K562 (cell line): ENCODE measurements around the gene BMP6. TPM values are rescaled to one million over a fixed set of nuclear protein-coding genes. Genes with fewer than 3 reads are reported as not detected.

ENCODE experiments used
- ATAC-seq: fragments of 200-7000 bp; cut with Tn5 transposase; 3 replicates; pipeline ENCODE4 v1.9.1; 2020; ENCODE audit warnings: moderate library complexity
- BruUV-seq: library from RNA; stranded (reverse); fragments of 400-500 nt; replicated peaks from 2 replicates; lab custom pipeline; 2021; lab: Mats Ljungman, UMichigan
- CTCF ChIA-PET: fragments of 300-600 bp; formaldehyde crosslinking; extraction: SDS; loops from one replicate; lab custom pipeline; 2021; ENCODE audit warnings: low intra/inter-chr PET ratio; lab: Yijun Ruan, JAX
- POLR2A ChIA-PET: fragments of 300-600, 350-650 bp; sonication (Branson Sonifier 250); formaldehyde crosslinking; extraction: SDS; loops from one replicate; lab custom pipeline; 2021; ENCODE audit warnings: antibody characterized with exemption, inconsistent platforms; lab: Yijun Ruan, JAX
- DNase-seq, 4 experiments: peaks; one replicate each; pipeline versions ENCODE4 v3.0.0 to v3.0.0-alpha.2; 2011 to 2018; ENCODE audit warnings: low spot score in 3 of 4, mixed read lengths in 3 of 4; ENCODE audit errors: extremely low read depth in 1 of 4
- FAIRE-seq: peaks from 2 replicates; lab custom pipeline; 2011; peaks lifted over from hg19 to GRCh38; lab: Jason Lieb, UNC
- H2AFZ ChIP-seq: 2 replicates; pipeline ENCODE4 v1.6.0; 2011; ENCODE audit warnings: low read depth, low read length, control low read depth, inconsistent platforms
- H3K27ac ChIP-seq: fragments of 200-600 bp; 3 replicates; pipeline ENCODE4 v1.8.0; 2011; ENCODE audit warnings: low read depth, mild to moderate bottlenecking, control low read depth, inconsistent platforms, low read length, moderate library complexity, mixed read lengths; ENCODE audit errors: extremely low read depth
- H3K27me3 ChIP-seq, 2 experiments: fragments of 300-600 bp in 1 of 2; 2 replicates in 1 of 2; 3 replicates in 1 of 2; pipeline versions ENCODE4 v1.6.0 to v1.8.0; 2011; ENCODE audit warnings: inconsistent platforms in 2 of 2, low read length in 2 of 2, mild to moderate bottlenecking in 1 of 2, mixed read lengths in 1 of 2, moderate library complexity in 1 of 2; ENCODE audit not compliant: control insufficient read depth in 2 of 2, insufficient read depth in 2 of 2
- H3K36me3 ChIP-seq: fragments of 300-600 bp; 3 replicates; pipeline ENCODE4 v1.8.0; 2011; ENCODE audit warnings: mild to moderate bottlenecking, low read length, inconsistent platforms; ENCODE audit not compliant: control insufficient read depth, insufficient read depth
- H3K4me1 ChIP-seq, 2 experiments: fragments of 200-600 bp in 1 of 2; replicated peaks in 1 of 2; 2 replicates in 1 of 2; 3 replicates in 1 of 2; pipeline versions ENCODE4 v1.5.1 to v1.8.0; 2011; ENCODE audit warnings: inconsistent platforms in 2 of 2, low read length in 2 of 2, mild to moderate bottlenecking in 1 of 2, mixed read lengths in 1 of 2, moderate library complexity in 1 of 2; ENCODE audit not compliant: control insufficient read depth in 2 of 2, insufficient read depth in 2 of 2
- H3K4me2 ChIP-seq: 2 replicates; pipeline ENCODE4 v1.6.1; 2011; ENCODE audit warnings: low read length, control low read depth, inconsistent platforms, mixed read lengths; ENCODE audit not compliant: insufficient read depth
- H3K4me3 ChIP-seq: fragments of 200-600 bp; sonication (generic), shearing (Covaris generic); 2 replicates; pipeline ENCODE4 v1.5.1; 2016; ENCODE audit warnings: control low read depth, inconsistent platforms
- H3K79me2 ChIP-seq: fragments of 200-600 bp; 3 replicates; pipeline ENCODE4 v1.8.0; 2011; ENCODE audit warnings: low read length, inconsistent platforms; ENCODE audit not compliant: control insufficient read depth, insufficient read depth
- H3K9ac ChIP-seq, 2 experiments: 2 replicates each; pipeline versions ENCODE4 v1.6.0 to v1.6.1; 2011; ENCODE audit warnings: low read depth in 2 of 2, low read length in 2 of 2, control low read depth in 1 of 2, inconsistent platforms in 1 of 2, mild to moderate bottlenecking in 1 of 2, mixed read lengths in 1 of 2; ENCODE audit not compliant: insufficient read depth in 1 of 2
- H3K9me1 ChIP-seq: one replicate; pipeline ENCODE4 v1.6.0; 2011; ENCODE audit warnings: inconsistent platforms, mild to moderate bottlenecking, low read length, moderate library complexity; ENCODE audit not compliant: control insufficient read depth, insufficient read depth
- H3K9me3 ChIP-seq: replicated peaks from 2 replicates; pipeline ENCODE4 v1.5.1; 2011; ENCODE audit warnings: low read depth, low read length, inconsistent platforms; ENCODE audit not compliant: control insufficient read depth, insufficient read depth
- H4K20me1 ChIP-seq: replicated peaks from 2 replicates; pipeline ENCODE4 v1.6.1; 2011; ENCODE audit warnings: low read length, inconsistent platforms, mixed read lengths; ENCODE audit not compliant: control insufficient read depth, insufficient read depth
- ARID2 ChIP-seq: fragments of 450-650 bp; IDR thresholded peaks from 2 replicates; pipeline ENCODE4 v1.6.1; 2017; ENCODE audit warnings: antibody characterized with exemption, mild to moderate bottlenecking
- BMI1 ChIP-seq: fragments of 150-350 bp; IDR thresholded peaks from 2 replicates; pipeline ENCODE4 v1.6.1; 2014; ENCODE audit warnings: low read length
- JUNB ChIP-seq: fragments of 450-650 bp; formaldehyde crosslinking; conservative IDR thresholded peaks from 2 replicates; pipeline ENCODE4 v1.4.0; 2020; ENCODE audit warnings: mild to moderate bottlenecking
- MEF2A ChIP-seq: IDR thresholded peaks from 2 replicates; pipeline ENCODE4 v1.6.1; 2011; ENCODE audit warnings: low read depth, mild to moderate bottlenecking, low read length, moderate library complexity; ENCODE audit not compliant: control insufficient read depth
- NCOA6 ChIP-seq: fragments of 450-650 bp; IDR thresholded peaks from 2 replicates; pipeline ENCODE4 v1.6.1; 2017; ENCODE audit warnings: mild to moderate bottlenecking
- NFYB ChIP-seq: IDR thresholded peaks from 2 replicates; pipeline ENCODE4 v1.6.1; 2011; ENCODE audit warnings: mild to moderate bottlenecking, moderate library complexity; ENCODE audit not compliant: insufficient read length; ENCODE audit errors: extremely low read depth
- PHB2 ChIP-seq: fragments of 450-650 bp; IDR thresholded peaks from 2 replicates; pipeline ENCODE4 v1.6.1; 2017; ENCODE audit warnings: low read depth
- SNRNP70 ChIP-seq: fragments of 200-400 bp; formaldehyde crosslinking; optimal IDR thresholded peaks from 2 replicates; pipeline ENCODE3; 2017; ENCODE audit warnings: low read depth, low read length
- SRSF7 ChIP-seq: fragments of 200-400 bp; formaldehyde crosslinking; optimal IDR thresholded peaks from 2 replicates; pipeline ENCODE3; 2017; ENCODE audit warnings: mild to moderate bottlenecking, low read depth, low read length
- TARDBP ChIP-seq: fragments of 450-650 bp; IDR thresholded peaks from 2 replicates; pipeline ENCODE4 v1.6.1; 2016
- ZKSCAN1 ChIP-seq: fragments of 150-350 bp; IDR thresholded peaks from 2 replicates; pipeline ENCODE4 v1.6.1; 2016; ENCODE audit warnings: low read depth, low read length
- ZNF384 ChIP-seq: IDR thresholded peaks from 2 replicates; pipeline ENCODE4 v1.6.1; 2012; ENCODE audit warnings: low read depth, low read length, improper control_type of control experiment
- WGBS: fragments of 100-300 bp; shearing (Covaris generic); methylation state at CpG from one replicate; pipeline ENCODE4 v1.1.6; 2016; ENCODE audit warnings: low coverage, mixed read lengths; ENCODE audit not compliant: insufficient coverage; ENCODE audit errors: missing lambda C conversion rate; 5-methylcytosine and 5-hydroxymethylcytosine counted together
- in situ Hi-C: fragments of 300-500 bp; cut with MboI; formaldehyde crosslinking; loops from 4 replicates; pipeline ENCODE4 v1.15.0; 2018; ENCODE audit warnings: inconsistent platforms, mixed read lengths
- intact Hi-C: fragments of 100-400 bp; cut with micrococcal nuclease; formaldehyde crosslinking; loops from 2 replicates; pipeline ENCODE4 v1.14.2; 2022
- polyA plus RNA-seq, 8 experiments: library from polyadenylated mRNA; depleted of rRNA in 4 of 8; stranded (reverse) in 5 of 8; unstranded in 3 of 8; fragments of >200 nt; fragmentation: Nextera tagmentation in 2 of 8; fragmentation: Illumina TruSeq in 1 of 8; extraction: Ambion mirVana in 2 of 8; extraction: Trizol in 1 of 8; gene quantifications; 2 replicates each; pipeline versions ENCODE4 v1.2.1 to v1.2.3, GENCODE V29; 2011 to 2014; ENCODE audit warnings: inconsistent platforms in 1 of 8, missing spikeins in 1 of 8
- total RNA-seq, 7 experiments: library from RNA; depleted of rRNA in 6 of 7; stranded (reverse); fragments of >200 nt in 6 of 7; fragmentation: Illumina TruSeq in 2 of 7; extraction: Trizol in 2 of 7; gene quantifications; 2 replicates each; pipeline versions ENCODE4 v1.2.1 to v1.2.3, GENCODE V29; 2011 to 2021; ENCODE audit warnings: low replicate concordance in 1 of 7
- TF ChIP-seq, protein P1 (sequence below): sonication (generic); formaldehyde crosslinking; IDR thresholded peaks from 2 replicates; pipeline ENCODE4 v1.8.0; 2023; ENCODE audit warnings: mild to moderate bottlenecking, missing genetic modification reagents
- TF ChIP-seq, protein P2 (sequence below): fragments of 450-650 bp; formaldehyde crosslinking; IDR thresholded peaks from 2 replicates; pipeline ENCODE4 v1.4.0; 2020; ENCODE audit warnings: mild to moderate bottlenecking, moderate library complexity

The BMP6 gene
- total and polyA plus RNA-seq, 9 of the 15 experiments (the other 6 are each of a cell fraction or from before 2014, with no cell fraction given) = 0.01 to 0.13 (median 0.06) TPM; not detected in 3

DNA sequence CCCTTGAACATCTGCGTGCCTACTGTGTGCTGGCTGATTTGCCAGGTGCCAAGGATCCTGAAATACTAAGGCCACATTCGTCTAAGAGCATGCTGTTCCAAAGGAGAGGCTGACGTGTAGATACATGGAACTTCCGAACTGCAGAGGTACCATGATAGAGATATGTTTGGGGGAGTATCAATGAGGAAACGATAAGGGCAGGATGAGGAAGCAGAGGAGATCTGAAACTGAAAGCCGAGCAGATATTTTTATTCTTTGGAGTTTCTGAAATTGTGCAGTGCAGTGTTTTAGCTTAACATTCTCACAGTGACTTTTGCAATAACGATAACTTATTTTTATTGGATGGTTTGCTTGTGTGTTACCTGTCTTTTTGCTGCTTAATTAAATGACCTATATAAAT lies 24.3 kb downstream of the BMP6 start:
- no peaks in the 10 kb centered on the region for H4K20me1 ChIP-seq
- H3K9ac ChIP-seq = no peak overlapping the region
- no TSS peak for BruUV-seq
- no peak for TF ChIP-seq MEF2A
- TF ChIP-seq ZKSCAN1 = 0 out of 2 replicates have a peak, but pooled peaks have one; percentile 19
- no peak for TF ChIP-seq PHB2
- no peak for TF ChIP-seq SRSF7
- no peak for TF ChIP-seq BMI1
- in situ Hi-C loops = no loop called here
- no peaks in the 10 kb centered on the region for H3K36me3 ChIP-seq
- no peaks in the 10 kb centered on the region for H3K9me3 ChIP-seq
- ATAC-seq (no peak), FAIRE-seq (no peak), DNase-seq (no peak)
- H3K27me3 ChIP-seq = peaks cover 32 to 38% of the 10 kb centered on the region in 2 experiments
- H3K4me2 ChIP-seq = no peak overlapping the region
- H3K27ac ChIP-seq = no peak overlapping the region
- no peaks in the 10 kb centered on the region for H3K79me2 ChIP-seq
- intact Hi-C loops = no loop called here
- no peaks in the 10 kb centered on the region for H3K9me1 ChIP-seq
- ChIA-PET POLR2A (interaction anchor here (0.8 to 1.1 kb wide), 2 partner anchors 12 to 18 kb away, joined by 3 read pairs; no protein-coding TSS in a partner anchor), CTCF (no interaction called here)
- H3K4me3 ChIP-seq = no peak overlapping the region
- under 1% methylated on average over 7 of the region's 7 CpGs for WGBS
- H3K4me1 ChIP-seq = no peaks in the 10 kb centered on the region
- H2AFZ ChIP-seq = no peak overlapping the region

DNA sequence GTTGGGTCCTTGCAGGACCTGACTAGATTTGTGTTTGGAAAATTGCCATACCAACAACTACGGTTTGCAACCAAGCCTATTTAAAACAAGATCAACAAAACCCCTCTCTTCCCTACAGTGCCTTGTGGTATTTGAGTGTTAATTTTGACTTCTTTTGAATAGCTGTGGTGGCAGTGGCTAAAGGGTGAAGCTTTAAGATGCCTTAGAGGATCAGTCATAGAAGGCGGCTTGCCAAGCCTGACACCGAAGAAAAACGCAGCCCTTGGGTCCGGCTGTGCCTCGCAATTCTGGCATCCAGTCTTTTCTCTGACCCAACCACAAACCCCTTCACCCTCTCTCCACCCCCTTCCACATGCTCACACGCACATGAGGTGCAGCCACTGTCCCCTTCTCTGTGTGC lies 32.6 kb downstream of the BMP6 start:
- Histone ChIP-seq H3K9me3 (no peaks in the 10 kb centered on the region), H3K9ac (no peak overlapping the region), H3K4me3 (no peak overlapping the region), H3K4me1 (no peaks in the 10 kb centered on the region), H3K4me2 (no peak overlapping the region), H4K20me1 (no peaks in the 10 kb centered on the region), H3K9me1 (no peaks in the 10 kb centered on the region), H3K27me3 (peaks cover 27% of the 10 kb centered on the region in 2 experiments), H2AFZ (no peak overlapping the region), H3K79me2 (no peaks in the 10 kb centered on the region), H3K36me3 (no peaks in the 10 kb centered on the region), H3K27ac (no peak overlapping the region)
- 0% methylated on average over 7 of the region's 7 CpGs for WGBS
- intact Hi-C loops = no loop called here
- ATAC-seq = no peak
- no TSS peak for BruUV-seq
- FAIRE-seq = no peak
- ChIA-PET CTCF (no interaction called here), POLR2A (no interaction called here)
- in situ Hi-C loops = no loop called here
- DNase-seq = no peak
- TF ChIP-seq SNRNP70 = no peak
- TF ChIP-seq, protein P1, sequence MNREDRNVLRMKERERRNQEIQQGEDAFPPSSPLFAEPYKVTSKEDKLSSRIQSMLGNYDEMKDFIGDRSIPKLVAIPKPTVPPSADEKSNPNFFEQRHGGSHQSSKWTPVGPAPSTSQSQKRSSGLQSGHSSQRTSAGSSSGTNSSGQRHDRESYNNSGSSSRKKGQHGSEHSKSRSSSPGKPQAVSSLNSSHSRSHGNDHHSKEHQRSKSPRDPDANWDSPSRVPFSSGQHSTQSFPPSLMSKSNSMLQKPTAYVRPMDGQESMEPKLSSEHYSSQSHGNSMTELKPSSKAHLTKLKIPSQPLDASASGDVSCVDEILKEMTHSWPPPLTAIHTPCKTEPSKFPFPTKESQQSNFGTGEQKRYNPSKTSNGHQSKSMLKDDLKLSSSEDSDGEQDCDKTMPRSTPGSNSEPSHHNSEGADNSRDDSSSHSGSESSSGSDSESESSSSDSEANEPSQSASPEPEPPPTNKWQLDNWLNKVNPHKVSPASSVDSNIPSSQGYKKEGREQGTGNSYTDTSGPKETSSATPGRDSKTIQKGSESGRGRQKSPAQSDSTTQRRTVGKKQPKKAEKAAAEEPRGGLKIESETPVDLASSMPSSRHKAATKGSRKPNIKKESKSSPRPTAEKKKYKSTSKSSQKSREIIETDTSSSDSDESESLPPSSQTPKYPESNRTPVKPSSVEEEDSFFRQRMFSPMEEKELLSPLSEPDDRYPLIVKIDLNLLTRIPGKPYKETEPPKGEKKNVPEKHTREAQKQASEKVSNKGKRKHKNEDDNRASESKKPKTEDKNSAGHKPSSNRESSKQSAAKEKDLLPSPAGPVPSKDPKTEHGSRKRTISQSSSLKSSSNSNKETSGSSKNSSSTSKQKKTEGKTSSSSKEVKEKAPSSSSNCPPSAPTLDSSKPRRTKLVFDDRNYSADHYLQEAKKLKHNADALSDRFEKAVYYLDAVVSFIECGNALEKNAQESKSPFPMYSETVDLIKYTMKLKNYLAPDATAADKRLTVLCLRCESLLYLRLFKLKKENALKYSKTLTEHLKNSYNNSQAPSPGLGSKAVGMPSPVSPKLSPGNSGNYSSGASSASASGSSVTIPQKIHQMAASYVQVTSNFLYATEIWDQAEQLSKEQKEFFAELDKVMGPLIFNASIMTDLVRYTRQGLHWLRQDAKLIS (CRISPR knock-in tag) = no peak
- TF ChIP-seq NCOA6 = no peak
- no peak for TF ChIP-seq ARID2
- no peak for TF ChIP-seq JUNB (CRISPR knock-in tag)
- no peak for TF ChIP-seq NFYB
- TF ChIP-seq, protein P2, sequence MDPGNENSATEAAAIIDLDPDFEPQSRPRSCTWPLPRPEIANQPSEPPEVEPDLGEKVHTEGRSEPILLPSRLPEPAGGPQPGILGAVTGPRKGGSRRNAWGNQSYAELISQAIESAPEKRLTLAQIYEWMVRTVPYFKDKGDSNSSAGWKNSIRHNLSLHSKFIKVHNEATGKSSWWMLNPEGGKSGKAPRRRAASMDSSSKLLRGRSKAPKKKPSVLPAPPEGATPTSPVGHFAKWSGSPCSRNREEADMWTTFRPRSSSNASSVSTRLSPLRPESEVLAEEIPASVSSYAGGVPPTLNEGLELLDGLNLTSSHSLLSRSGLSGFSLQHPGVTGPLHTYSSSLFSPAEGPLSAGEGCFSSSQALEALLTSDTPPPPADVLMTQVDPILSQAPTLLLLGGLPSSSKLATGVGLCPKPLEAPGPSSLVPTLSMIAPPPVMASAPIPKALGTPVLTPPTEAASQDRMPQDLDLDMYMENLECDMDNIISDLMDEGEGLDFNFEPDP (CRISPR knock-in tag) = no peak
- TF ChIP-seq ZNF384 = no peak
- TF ChIP-seq TARDBP = no peak
